PFSK-1 (cell line): ENCODE results near the gene VGLL1.

Experiments used
- FOXP2 ChIP-seq: optimal IDR thresholded peaks from 2 replicates; pipeline ENCODE3; 2011; ENCODE audit warnings: borderline replicate concordance, control low read depth, inconsistent platforms; ENCODE audit not compliant: insufficient read depth; ENCODE audit errors: extremely low read length, extremely low read depth
- POLR2AphosphoS5 ChIP-seq: IDR thresholded peaks from 2 replicates; pipeline ENCODE4 v1.6.1; 2012; ENCODE audit warnings: low read depth, mild to moderate bottlenecking, control low read depth, low read length, moderate library complexity
- SIN3A ChIP-seq: IDR thresholded peaks from 2 replicates; pipeline ENCODE4 v1.6.1; 2012; ENCODE audit warnings: mild to moderate bottlenecking, low read length, moderate library complexity, borderline replicate concordance; ENCODE audit not compliant: insufficient read depth
- TAF1 ChIP-seq: IDR thresholded peaks from 2 replicates; pipeline ENCODE4 v1.6.1; 2012; ENCODE audit warnings: low read length, control low read depth, borderline replicate concordance; ENCODE audit not compliant: insufficient read depth
- TF ChIP-seq, protein P1 (sequence below), 2 experiments: IDR thresholded peaks; 2 replicates each; pipeline versions ENCODE4 v1.6.1 to v1.8.0; 2011 to 2012; ENCODE audit warnings: low read depth in 2 of 2, low read length in 2 of 2, control low read depth in 1 of 2, inconsistent platforms in 1 of 2, mild to moderate bottlenecking in 1 of 2, moderate library complexity in 1 of 2; ENCODE audit not compliant: insufficient read depth in 1 of 2

The VGLL1 gene

GRCh38 chrX:136549226-136549625 lies 17.2 kb downstream of the VGLL1 start:
- TF ChIP-seq TAF1 (no peak), FOXP2 (no peak), SIN3A (no peak), POLR2AphosphoS5 (no peak)
- TF ChIP-seq, protein P1, sequence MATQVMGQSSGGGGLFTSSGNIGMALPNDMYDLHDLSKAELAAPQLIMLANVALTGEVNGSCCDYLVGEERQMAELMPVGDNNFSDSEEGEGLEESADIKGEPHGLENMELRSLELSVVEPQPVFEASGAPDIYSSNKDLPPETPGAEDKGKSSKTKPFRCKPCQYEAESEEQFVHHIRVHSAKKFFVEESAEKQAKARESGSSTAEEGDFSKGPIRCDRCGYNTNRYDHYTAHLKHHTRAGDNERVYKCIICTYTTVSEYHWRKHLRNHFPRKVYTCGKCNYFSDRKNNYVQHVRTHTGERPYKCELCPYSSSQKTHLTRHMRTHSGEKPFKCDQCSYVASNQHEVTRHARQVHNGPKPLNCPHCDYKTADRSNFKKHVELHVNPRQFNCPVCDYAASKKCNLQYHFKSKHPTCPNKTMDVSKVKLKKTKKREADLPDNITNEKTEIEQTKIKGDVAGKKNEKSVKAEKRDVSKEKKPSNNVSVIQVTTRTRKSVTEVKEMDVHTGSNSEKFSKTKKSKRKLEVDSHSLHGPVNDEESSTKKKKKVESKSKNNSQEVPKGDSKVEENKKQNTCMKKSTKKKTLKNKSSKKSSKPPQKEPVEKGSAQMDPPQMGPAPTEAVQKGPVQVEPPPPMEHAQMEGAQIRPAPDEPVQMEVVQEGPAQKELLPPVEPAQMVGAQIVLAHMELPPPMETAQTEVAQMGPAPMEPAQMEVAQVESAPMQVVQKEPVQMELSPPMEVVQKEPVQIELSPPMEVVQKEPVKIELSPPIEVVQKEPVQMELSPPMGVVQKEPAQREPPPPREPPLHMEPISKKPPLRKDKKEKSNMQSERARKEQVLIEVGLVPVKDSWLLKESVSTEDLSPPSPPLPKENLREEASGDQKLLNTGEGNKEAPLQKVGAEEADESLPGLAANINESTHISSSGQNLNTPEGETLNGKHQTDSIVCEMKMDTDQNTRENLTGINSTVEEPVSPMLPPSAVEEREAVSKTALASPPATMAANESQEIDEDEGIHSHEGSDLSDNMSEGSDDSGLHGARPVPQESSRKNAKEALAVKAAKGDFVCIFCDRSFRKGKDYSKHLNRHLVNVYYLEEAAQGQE (IDR thresholded peaks at IDR 0.05; ENCODE audit: insufficient read depth in 1 of 2, low read depth in 2 of 2, low read length in 2 of 2): no peak

DNA sequence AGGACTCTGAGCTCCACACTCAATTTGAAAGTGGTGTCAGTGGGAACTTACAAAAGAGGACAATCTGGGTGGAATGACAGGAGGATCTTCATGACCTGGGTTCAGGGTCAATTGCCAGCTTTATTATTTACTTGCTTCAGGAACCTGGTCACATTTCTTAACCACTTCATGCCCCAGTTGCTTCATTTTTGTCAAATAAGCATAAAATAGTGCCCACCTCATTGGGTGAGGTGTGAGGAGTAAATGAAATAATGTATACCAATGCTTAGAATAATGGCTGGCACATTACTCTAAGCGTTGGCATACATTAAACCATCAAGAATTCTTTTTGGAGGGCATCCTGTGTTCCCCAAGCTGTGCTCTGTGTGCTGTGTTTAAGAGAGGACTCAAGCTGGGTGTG lies 19.4 kb downstream of the VGLL1 start:
- TF ChIP-seq TAF1 (no peak), FOXP2 (no peak), SIN3A (no peak), POLR2AphosphoS5 (no peak)
- TF ChIP-seq, protein P1 (IDR thresholded peaks at IDR 0.05; ENCODE audit: insufficient read depth in 1 of 2, low read depth in 2 of 2, low read length in 2 of 2): no peak

DNA sequence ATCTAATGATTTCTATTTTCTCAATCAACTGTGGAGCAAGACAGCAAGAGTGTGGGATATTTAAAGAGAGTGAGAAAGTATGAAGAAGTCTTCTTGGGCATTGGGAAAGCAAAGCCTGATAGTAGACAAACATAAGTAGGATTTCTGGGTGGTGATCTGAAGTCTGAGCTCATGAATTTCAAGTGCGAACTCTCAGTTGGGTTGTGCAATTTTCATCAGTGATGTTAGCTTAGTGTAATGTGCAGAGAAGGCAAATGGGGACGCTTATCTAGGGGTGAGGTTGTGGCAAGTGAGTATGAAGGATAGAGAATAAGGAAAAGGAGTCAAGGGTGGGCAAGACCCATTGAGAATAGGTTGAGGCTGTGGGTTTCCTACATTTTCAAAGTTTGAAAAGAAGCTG lies 23.7 kb downstream of the VGLL1 start:
- no peak for TF ChIP-seq FOXP2
- TF ChIP-seq SIN3A: no peak
- no peak for TF ChIP-seq TAF1
- TF ChIP-seq POLR2AphosphoS5: no peak

GRCh38 chrX:136572030-136572429 lies 40.0 kb downstream of the VGLL1 start:
- TF ChIP-seq SIN3A (no peak), POLR2AphosphoS5 (no peak)
- TF ChIP-seq, protein P1 (IDR thresholded peaks at IDR 0.05; ENCODE audit: insufficient read depth in 1 of 2, low read depth in 2 of 2, low read length in 2 of 2): no peak

DNA sequence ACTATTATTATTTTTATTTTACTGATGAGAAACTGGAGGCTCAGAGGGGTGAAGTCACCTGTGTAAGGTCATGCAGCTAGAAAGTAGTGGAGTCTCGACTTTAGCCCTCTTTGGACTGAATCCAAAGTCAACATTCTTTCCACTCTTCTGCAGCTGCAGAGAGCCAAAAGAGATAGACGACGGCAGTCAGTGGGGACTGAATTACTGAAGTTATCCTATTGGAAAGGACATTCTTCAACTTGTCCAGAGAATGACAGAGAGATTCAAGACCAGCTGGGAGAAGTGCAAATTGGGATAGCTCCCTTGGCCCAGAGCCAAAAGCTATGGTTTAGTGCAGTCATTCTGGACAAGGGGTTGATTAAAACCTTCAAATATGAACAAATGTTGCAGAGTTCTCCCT lies 42.5 kb downstream of the VGLL1 start:
- TF ChIP-seq FOXP2 (no peak), SIN3A (no peak), POLR2AphosphoS5 (no peak), TAF1 (no peak)
- TF ChIP-seq, protein P1 (IDR thresholded peaks at IDR 0.05; ENCODE audit: insufficient read depth in 1 of 2, low read depth in 2 of 2, low read length in 2 of 2): no peak

DNA sequence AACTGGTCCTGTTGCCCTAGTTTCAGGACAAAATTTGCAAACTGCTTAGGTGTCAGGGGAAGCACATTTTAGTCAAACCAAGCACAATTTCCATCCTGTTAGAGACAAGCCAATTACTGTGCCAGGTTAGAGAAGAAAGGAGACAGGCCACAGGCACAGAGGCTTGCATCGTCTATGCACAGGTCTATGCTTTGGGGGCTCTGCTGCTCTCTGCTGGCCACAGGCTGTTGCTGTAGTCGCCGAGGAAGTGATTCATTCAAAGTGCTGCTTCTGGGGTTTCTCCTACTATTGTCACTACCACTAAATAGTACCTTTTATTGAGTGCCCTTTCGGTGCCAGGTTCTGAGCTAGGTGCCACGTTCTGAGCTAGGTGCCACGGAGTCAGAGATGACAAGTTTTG lies 45.5 kb downstream of the VGLL1 start:
- TF ChIP-seq, protein P1 (IDR thresholded peaks at IDR 0.05; ENCODE audit: insufficient read depth in 1 of 2, low read depth in 2 of 2, low read length in 2 of 2): no peak
- TF ChIP-seq FOXP2: no peak
- no peak for TF ChIP-seq POLR2AphosphoS5
- TF ChIP-seq SIN3A: no peak
- no peak for TF ChIP-seq TAF1
